Peyer's patch (tissue), 4 donors: ENCODE results near the gene STAT5B.

ENCODE experiments used
- CTCF ChIP-seq, 6 experiments: fragments of 450-650 bp in 4 of 6; fragments of 200-600 bp in 2 of 6; sonication (generic) in 1 of 6; IDR thresholded peaks; one replicate each; pipeline ENCODE4 v1.5.1; 2017 to 2019; ENCODE audit warnings: antibody characterized with exemption in 6 of 6, mild to moderate bottlenecking in 3 of 6, moderate library complexity in 1 of 6
- POLR2A ChIP-seq, 2 donors: fragments of 450-650 bp; IDR thresholded peaks; one replicate each; pipeline ENCODE4 v1.5.1; 2017; ENCODE audit warnings: antibody characterized with exemption in 2 of 2, mild to moderate bottlenecking in 2 of 2, moderate library complexity in 2 of 2

- TF ChIP-seq CTCF (IDR thresholded peaks at IDR 0.05), result no peak
- TF ChIP-seq POLR2A (IDR thresholded peaks at IDR 0.05), result no peak
Measured at GRCh38 chr17:42274253-42274542, 2.0 kb downstream of the STAT5B start.
